NCI-H1417 (cell line): ENCODE data around the gene EXOC7.

Experiments
- DNase-seq, 3 experiments: peaks; one replicate each; lab custom pipeline; 2025; lab: John Stamatoyannopoulos, UW

Gene EXOC7

DNA sequence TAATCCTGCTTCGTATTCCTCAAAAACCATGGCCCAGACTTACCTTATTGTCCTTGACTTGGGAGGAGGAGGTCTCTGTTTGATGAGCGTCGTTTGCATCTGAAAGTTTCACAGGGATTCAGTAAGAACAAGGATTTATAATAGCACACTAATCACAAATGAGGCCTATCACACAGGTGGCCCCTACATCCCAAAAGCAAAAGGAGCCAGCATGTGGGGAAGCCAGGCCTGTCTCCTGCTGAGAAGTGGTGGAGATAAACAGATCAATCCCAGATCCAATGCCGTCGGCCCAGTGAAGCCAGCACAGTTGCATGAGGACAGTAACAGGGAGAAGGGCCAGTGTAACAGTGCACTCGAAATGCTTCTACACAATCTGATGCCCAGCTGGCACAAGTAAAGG is 63.2 kb downstream of the EXOC7 start:
- no peak for DNase-seq

- DNase-seq, result no peak
Measured at GRCh38 chr17:76039121-76039520, 64.5 kb downstream of the EXOC7 start.

DNA sequence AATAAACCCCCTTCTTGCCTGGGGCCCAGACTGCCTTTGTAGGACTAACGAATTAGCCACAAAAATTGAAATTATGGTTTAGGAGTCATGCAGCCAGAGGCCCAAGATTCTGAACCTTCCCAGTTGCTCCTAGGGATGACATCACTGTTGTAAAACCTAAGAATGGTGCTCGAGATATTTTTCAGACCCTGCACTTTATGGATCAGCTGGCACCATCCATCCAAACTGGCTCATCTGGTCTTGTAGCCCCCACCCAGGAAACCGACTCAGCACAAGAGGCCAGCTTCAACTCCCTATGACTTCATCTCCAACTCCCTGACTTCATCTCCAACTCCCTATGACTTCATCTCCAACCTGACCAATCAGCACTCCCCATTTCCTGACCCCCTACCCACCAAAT is 65.5 kb downstream of the EXOC7 start:
- no peak for DNase-seq

- DNase-seq, result no peak
Measured at GRCh38 chr17:76036497-76037261, 66.9 kb downstream of the EXOC7 start.

GRCh38 chr17:76034428-76035350 is 68.9 kb downstream of the EXOC7 start:
- no peak for DNase-seq

- DNase-seq, result no peak
Measured at GRCh38 chr17:76033139-76033538, 70.4 kb downstream of the EXOC7 start.

GRCh38 chr17:76032780-76033108 is 70.8 kb downstream of the EXOC7 start:
- DNase-seq, result no peak

DNA sequence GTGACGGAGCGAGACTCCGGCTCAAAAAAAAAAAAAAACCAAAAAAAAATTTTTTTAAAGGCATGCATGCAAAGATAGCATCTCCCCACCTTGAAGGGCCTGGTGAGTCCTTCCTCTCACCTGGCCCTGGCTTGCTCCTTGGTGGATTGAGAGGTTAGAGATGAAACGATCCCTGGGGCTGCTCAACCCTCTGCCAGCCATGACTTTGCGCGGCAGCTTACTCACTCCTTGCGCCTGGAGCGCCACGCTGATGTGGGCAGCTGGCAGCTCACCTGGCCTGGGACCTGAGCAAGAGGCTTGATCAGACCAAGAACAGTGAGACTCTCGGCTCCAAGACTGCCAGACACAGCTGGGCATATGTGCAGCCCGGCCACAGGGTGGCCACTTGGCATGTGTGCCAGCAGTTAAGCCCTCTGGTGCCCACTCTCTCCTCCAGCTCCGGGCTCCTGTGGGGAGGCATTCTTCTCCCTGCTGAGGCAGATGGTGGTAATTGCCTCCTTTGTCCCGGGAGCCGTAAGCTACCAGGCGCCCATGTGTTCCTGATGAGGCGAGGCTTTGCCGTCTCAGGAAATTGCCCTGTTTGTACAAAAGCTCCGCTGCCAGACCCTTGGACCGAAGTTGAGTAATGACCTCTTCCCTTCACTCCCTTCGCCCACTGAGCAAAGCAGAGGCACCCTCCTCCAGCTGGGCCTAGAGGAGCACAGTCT is 71.4 kb downstream of the EXOC7 start:
- DNase-seq, result peak in 2 of 3 experiments; percentile 69 to 90
